Ectodermal cell (in vitro differentiated cells): ENCODE data around the gene KCNJ1.

Experiments
- H3K27ac ChIP-seq: 2 replicates; pipeline ENCODE4 v1.7.0; 2013; ENCODE audit warnings: mild to moderate bottlenecking, low read depth, low read length; ENCODE audit not compliant: insufficient read depth, poor library complexity, severe bottlenecking
- H3K27me3 ChIP-seq: 2 replicates; pipeline ENCODE4 v1.7.0; 2013; ENCODE audit warnings: mild to moderate bottlenecking, low read length; ENCODE audit not compliant: insufficient read depth, control insufficient read depth, poor library complexity, severe bottlenecking
- H3K36me3 ChIP-seq: one replicate; pipeline ENCODE4 v1.7.0; 2013; ENCODE audit warnings: low read length; ENCODE audit not compliant: control insufficient read depth, insufficient read depth
- H3K4me1 ChIP-seq: one replicate; pipeline ENCODE4 v1.7.0; 2013; ENCODE audit warnings: low read length; ENCODE audit not compliant: control insufficient read depth, insufficient read depth
- H3K4me3 ChIP-seq: 2 replicates; pipeline ENCODE4 v1.7.0; 2013; ENCODE audit warnings: low read depth, low read length, control low read depth; ENCODE audit not compliant: insufficient read depth
- H3K9me3 ChIP-seq: 2 replicates; pipeline ENCODE4 v1.7.0; 2013; ENCODE audit warnings: mild to moderate bottlenecking, low read length, moderate library complexity; ENCODE audit not compliant: control insufficient read depth
- WGBS, 2 experiments: methylation state at CpG; one replicate each; pipeline ENCODE4 v1.1.7; 2013; ENCODE audit warnings: missing lambda C conversion rate in 2 of 2; 5-methylcytosine and 5-hydroxymethylcytosine counted together

KCNJ1 gene

DNA sequence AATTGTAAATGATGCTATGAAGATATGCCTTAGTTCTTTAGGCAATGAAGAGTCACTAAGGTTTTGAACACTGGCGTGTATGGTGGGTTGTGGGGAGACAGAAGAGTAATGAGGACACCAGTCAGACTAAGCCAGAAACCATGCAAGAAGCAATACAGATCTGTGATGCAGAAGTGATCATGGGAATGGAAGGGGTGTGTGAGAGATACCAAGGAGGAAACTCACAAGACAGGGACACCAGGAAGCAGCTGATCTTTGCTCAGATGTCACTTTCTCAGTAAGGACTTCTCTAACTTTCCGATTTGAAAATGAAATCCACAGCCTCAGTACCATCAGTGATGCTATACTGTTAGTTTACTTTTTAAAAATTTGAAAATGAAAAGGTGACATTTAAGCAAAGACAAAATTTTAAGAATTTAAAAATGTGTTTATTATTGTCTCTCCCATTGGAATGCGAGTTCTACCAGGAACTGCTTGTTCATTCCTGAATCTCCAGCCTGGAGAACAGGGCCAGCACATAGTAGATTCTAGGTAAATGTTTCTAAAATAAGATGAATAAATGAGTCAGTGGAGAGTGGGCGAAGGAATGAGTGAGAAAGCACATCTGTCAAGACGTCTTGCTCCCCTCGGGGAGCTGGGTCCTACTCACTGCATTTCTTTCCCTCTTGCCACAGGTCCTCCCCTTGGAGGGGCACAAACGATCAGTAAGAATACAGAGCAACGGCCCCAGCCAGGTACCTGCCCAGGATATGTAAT, 60.4 kb downstream of the KCNJ1 start:
- no peak overlapping the region for H3K27ac ChIP-seq
- H3K27me3 ChIP-seq: no peaks in the 10 kb centered on the region
- H3K36me3 ChIP-seq: no peaks in the 10 kb centered on the region
- WGBS, 2 experiments: 91 to 94% methylated on average over 8 of the region's 8 CpGs
- no peaks in the 10 kb centered on the region for H3K9me3 ChIP-seq
- peaks cover 11% of the 10 kb centered on the region for H3K4me1 ChIP-seq
- H3K4me3 ChIP-seq: no peak overlapping the region

DNA sequence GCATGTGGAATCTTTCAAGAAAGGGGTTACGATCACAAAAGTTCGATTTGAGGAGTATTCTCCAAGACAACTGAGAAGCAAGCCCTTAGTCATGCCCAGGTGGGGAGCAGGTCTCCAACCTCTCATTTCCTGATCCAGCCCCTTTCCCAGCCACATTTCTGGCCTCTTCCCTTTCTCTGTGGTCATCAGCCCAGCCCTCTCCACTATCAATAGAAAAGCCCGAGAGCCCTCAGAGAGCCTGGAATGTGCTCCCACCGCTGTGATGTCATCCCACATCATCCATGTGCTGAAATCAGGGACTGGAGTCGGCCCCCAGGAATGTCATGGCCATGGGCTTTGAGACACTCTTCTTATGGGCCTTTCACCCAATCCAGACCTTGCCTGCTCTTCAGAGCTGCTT, 62.6 kb downstream of the KCNJ1 start:
- H3K4me3 ChIP-seq: no peak overlapping the region
- H3K36me3 ChIP-seq: no peaks in the 10 kb centered on the region
- H3K27ac ChIP-seq: no peak overlapping the region
- WGBS, 2 experiments: 91 to 93% methylated on average over 5 of the region's 5 CpGs
- no peaks in the 10 kb centered on the region for H3K9me3 ChIP-seq
- peaks cover 11% of the 10 kb centered on the region for H3K4me1 ChIP-seq
- H3K27me3 ChIP-seq: no peaks in the 10 kb centered on the region

DNA sequence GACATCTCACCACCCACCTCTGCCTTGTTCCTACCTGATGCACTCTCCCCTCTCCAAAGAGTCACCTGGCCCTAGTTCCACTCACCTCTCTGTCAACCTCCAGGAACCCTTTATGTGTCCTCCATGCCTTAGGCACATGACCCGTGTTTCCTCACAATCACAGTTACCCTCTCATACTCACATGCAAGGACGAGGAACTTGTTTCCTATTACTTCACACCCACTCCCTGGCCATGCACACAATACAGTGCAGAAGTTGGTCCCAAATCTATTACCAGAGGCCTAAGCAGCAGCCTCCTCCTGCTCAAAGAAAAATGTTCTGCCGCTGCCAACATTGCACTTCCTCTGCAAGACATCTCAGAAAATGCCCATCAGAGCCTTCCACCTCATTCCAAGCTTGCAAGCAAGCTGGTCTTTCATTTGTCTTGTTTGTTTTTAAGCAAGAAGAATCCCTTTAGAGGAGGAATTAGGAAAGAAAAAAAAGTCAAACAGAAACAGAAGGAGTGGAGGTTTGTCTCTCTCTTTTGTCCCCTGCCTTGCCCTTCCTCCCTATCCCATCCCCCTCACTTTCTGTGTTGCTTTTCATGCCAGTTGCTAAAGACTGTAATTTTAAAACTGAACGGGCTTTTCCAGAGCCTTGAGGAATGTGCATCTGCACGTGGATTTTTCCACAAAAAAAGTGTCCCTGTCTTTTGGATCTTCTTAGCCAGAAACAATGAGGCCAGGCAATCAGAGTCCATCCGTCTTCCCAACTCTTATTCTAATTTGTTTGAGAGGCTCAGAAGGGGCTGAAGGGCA, 63.4 kb downstream of the KCNJ1 start:
- no peak overlapping the region for H3K4me3 ChIP-seq
- no peak overlapping the region for H3K27ac ChIP-seq
- H3K27me3 ChIP-seq: no peaks in the 10 kb centered on the region
- no peaks in the 10 kb centered on the region for H3K36me3 ChIP-seq
- no peaks in the 10 kb centered on the region for H3K9me3 ChIP-seq
- H3K4me1 ChIP-seq: peaks cover 11% of the 10 kb centered on the region
- WGBS, 2 experiments: 79 to 82% methylated on average over 6 of the region's 6 CpGs

DNA sequence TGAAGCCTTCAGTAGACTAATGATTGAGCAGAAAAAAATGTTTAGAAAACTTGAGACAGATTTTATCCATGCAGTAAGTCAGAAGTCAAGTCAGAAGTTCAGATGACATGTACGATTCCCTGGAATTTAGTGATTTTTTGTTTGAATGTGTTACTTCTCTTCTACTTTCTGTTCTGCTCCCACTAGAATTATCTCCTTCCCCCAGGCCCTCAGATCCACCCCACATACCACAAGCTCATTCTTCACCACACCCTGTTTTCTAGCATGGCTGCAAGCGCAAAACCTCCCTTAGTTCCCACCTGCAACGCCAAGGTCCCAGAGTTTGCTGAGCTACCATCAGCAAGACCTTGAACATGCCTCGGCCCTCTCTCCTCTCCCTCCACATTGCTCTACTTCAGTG, 64.1 kb downstream of the KCNJ1 start:
- no peaks in the 10 kb centered on the region for H3K27me3 ChIP-seq
- H3K36me3 ChIP-seq: no peaks in the 10 kb centered on the region
- H3K9me3 ChIP-seq: no peaks in the 10 kb centered on the region
- peaks cover 11% of the 10 kb centered on the region for H3K4me1 ChIP-seq
- WGBS, 2 experiments: 91 to 95% methylated on average over 4 of the region's 4 CpGs
- H3K27ac ChIP-seq: no peak overlapping the region
- H3K4me3 ChIP-seq: no peak overlapping the region

DNA sequence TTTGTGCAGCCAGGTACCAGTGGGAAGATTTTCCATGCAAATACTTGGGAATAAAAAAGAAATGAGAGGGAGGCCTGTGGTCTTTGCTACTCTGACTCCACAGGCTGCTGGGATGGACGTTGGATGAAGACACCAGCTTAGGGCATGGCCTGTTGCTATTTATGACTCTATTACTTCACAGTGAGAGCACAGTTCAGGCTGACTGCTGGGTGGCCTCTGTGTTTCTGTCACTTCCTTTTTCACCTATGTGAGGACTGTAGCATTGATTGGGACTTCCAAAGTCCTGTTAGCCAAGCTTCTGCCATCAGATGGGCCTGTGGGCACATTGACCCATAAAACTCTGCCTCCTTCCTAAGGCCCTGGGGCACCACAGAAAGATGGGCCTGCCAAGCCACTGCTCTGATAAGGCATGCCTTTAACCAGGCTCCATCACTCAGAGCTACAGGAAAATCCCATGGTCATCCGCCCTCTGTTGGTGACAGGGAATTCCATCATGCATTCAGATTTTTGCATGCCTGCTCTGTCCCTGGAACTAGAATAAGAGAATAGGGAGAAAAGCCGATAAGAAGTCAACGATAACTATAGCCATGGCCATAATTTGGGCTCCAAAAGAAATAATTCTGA, 64.6 kb downstream of the KCNJ1 start:
- Histone ChIP-seq H3K4me3 (no peak overlapping the region), H3K9me3 (no peaks in the 10 kb centered on the region), H3K36me3 (no peaks in the 10 kb centered on the region), H3K27ac (no peak overlapping the region), H3K27me3 (no peaks in the 10 kb centered on the region), H3K4me1 (peaks cover 11% of the 10 kb centered on the region)
- 64 to 66% methylated on average over 4 of the region's 4 CpGs for WGBS, 2 experiments

DNA sequence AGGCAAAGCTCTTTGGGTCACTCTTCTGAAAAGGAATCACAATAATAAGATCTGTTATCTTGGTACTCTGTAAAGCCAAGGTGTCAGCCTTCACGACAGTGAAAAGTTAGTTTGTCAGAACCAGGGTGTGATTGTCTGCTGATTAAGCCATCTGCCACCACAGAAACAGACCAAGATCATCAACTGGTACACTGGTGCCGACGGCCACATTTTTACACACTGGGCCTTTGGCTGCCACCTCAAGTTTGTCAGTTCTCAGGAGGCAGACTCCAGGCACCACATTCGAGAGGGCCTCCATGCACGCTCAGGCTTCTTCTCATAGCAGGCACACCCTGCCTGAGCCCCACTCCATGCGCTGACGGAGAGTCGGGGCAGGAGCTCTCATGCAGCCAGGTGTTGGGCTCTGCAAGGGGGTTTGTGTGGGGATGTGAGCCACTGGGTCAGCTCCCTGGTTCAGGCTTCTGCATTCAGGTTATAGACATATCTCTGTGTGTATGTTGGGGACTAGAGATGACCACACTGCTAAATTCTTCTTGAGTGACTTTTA, 66.2 kb downstream of the KCNJ1 start:
- Histone ChIP-seq H3K9me3 (no peaks in the 10 kb centered on the region), H3K27me3 (no peaks in the 10 kb centered on the region), H3K36me3 (no peaks in the 10 kb centered on the region), H3K27ac (no peak overlapping the region), H3K4me1 (peaks cover 11% of the 10 kb centered on the region), H3K4me3 (no peak overlapping the region)
- WGBS, 2 experiments: 93% methylated on average over 8 of the region's 8 CpGs

DNA sequence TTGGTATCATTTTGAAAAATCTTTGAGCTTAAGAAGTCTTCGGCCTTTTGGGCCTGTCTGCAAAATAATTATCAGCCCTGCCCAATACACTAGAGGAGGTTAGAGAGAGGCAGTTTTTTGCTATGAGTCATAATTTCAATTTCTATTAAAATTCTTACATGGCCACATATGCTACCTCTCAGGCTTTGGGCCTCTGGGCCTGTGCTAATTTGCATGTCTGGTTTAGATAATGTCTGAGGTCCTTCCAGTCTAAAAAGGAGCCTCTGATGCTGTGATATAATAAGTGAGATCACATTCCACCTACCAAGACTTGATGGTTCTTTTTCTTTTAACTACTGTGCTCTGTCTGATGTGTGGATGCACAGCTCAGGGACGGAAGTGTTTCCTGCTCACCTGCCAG, 70.8 kb downstream of the KCNJ1 start:
- no peaks in the 10 kb centered on the region for H3K36me3 ChIP-seq
- no peak overlapping the region for H3K4me3 ChIP-seq
- no peaks in the 10 kb centered on the region for H3K27me3 ChIP-seq
- WGBS, 2 experiments: 87% methylated on average over 2 of the region's 2 CpGs
- no peaks in the 10 kb centered on the region for H3K4me1 ChIP-seq
- H3K27ac ChIP-seq: no peak overlapping the region
- no peaks in the 10 kb centered on the region for H3K9me3 ChIP-seq

DNA sequence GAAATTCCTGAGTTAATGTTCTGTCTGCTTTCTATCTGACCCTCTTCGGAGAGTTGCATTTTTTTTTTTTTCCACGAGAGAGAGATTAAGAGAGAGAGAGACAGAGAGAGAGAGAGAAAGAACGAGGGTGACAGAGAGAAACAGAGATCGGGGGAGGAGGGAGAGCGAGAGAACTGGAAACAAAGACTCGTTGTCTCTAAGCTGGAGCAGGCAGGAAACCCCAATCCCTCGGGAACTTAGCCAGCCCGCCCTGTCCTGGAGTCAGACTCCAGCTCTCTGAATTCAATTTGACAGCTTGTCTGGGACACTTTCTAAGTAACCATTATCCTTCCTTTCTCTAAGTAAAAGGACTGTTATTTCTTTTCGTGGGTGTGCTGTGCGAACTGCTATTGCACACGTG, 76.9 kb downstream of the KCNJ1 start:
- Histone ChIP-seq H3K36me3 (no peaks in the 10 kb centered on the region), H3K27ac (no peak overlapping the region), H3K27me3 (no peaks in the 10 kb centered on the region), H3K4me1 (no peaks in the 10 kb centered on the region), H3K9me3 (no peaks in the 10 kb centered on the region), H3K4me3 (no peak overlapping the region)
- 61 to 62% methylated on average over 11 of the region's 11 CpGs for WGBS, 2 experiments

DNA sequence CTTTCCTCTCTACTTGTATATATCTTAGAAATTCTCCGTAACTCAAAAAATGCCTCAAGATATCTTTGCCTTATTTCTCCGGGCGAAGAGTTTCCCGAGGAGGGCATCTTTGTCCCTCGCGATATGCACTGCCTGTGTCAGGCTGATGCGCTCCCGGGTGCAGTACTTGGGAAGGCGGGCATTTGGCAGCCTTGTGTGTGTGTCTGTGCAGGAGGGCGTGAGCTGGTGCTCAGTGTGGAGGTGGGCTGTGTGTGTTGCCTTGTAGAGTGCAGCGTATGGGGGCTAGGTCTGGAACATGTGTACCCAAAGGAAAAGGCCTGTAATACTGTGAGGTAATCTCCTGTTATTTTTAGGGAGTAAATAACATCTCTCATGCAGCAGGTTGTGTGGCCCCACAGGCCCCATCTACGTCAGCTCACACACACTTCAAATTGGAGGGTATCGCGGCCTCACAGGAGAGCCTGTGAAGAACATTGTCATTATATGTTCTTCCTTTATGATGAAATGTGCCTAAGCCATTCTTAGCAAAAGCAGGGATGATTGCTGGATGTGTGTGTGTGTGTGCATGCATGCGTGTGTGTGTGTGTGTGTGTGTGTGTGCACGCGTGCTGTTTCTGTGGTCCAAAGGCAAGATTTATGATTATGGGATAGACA, 77.5 kb downstream of the KCNJ1 start:
- peaks cover 4% of the 10 kb centered on the region for H3K4me1 ChIP-seq
- no peak overlapping the region for H3K27ac ChIP-seq
- H3K36me3 ChIP-seq: no peaks in the 10 kb centered on the region
- H3K9me3 ChIP-seq: no peaks in the 10 kb centered on the region
- H3K27me3 ChIP-seq: no peaks in the 10 kb centered on the region
- no peak overlapping the region for H3K4me3 ChIP-seq
- WGBS, 2 experiments: 92 to 97% methylated on average over 17 of the region's 17 CpGs
